Heart left ventricle (tissue), 13 donors: ENCODE results near the gene VEGFB.

Experiments
- CTCF ChIP-seq, 12 donors: fragments of 200-600 bp; sonication (generic) in 4 of 12; IDR thresholded peaks; one replicate each; pipeline versions ENCODE4 v1.5.0 to v1.8.0; 2018 to 2022; ENCODE audit warnings: antibody characterized with exemption in 12 of 12, mild to moderate bottlenecking in 5 of 12
- POLR2A ChIP-seq, 2 donors: fragments of 450-650 bp; IDR thresholded peaks; one replicate each; pipeline ENCODE4 v1.6.1; 2017; ENCODE audit warnings: antibody characterized with exemption in 2 of 2, mild to moderate bottlenecking in 2 of 2, moderate library complexity in 2 of 2
- donor health status: ischemic (EF 13 %, LVEDD 7.1; RV severe dilation, severe dysfunction).
- donor health status: DM: no; HTN: yes; CAD: no.
- donor health status: DM: no; HTN: no; CAD: no.
- donor health status: ischemic (EF 25% LVEDD 6.9; RV normal size, moderate dysfunction).
- donor health status: ischemic (EF 25% LVEDD 5.7; RV mildly dilated, moderate dysfunction).
- donor health status: ischemic (EF 35%, LVEDD 5.7; RV mildly dilated, moderate dysfunction).
- donor health status: nonischemic (EF 11% LVEDD 7.7; RV severe dilation, severe dysfunction).
- donor health status: DM: yes; HTN: yes; CAD: no.
- donor health status: PGD.
- donor health status: ischemic (EF 29% LVEDD 5.4; RV normal size, mild dysfunction).
- donor health status: nonischemic (EF 23%, LVEDD 6.1; RV moderate dilation, normal function).

- TF ChIP-seq CTCF (IDR thresholded peaks at IDR 0.05) (no peak), POLR2A (IDR thresholded peaks at IDR 0.05) (no peak)
Observed at GRCh38 chr11:64253481-64253880, 19.1 kb downstream of the VEGFB start.
